Activated T-cell treated with anti-CD3 and anti-CD28 coated beads, Interleukin-2, amount 50 U/mL, for 4 hours (primary cell): ENCODE measurements around the gene PRR12. TPM values are rescaled to one million over a fixed set of nuclear protein-coding genes. Genes with fewer than 3 reads are reported as not detected.

ENCODE experiments used
- ATAC-seq, 2 donors: fragments of 200-7000 bp; cut with Tn5 transposase; one replicate each; pipeline ENCODE4 v1.10.0; 2021
- DNase-seq: peaks from one replicate; pipeline ENCODE4 v3.0.0-alpha.2; 2020
- H3K27me3 Mint-ChIP-seq: one replicate; pipeline ENCODE4 v1.8.0; 2021; ENCODE audit warnings: low read depth, mixed read lengths
- H3K36me3 Mint-ChIP-seq: one replicate; pipeline ENCODE4 v1.8.0; 2022; ENCODE audit warnings: mixed read lengths; ENCODE audit not compliant: insufficient read depth
- H3K4me1 Mint-ChIP-seq: one replicate; pipeline ENCODE4 v1.8.0; 2021; ENCODE audit warnings: low read depth, mixed read lengths
- H3K4me3 Mint-ChIP-seq: one replicate; pipeline ENCODE4 v1.8.0; 2021; ENCODE audit warnings: mild to moderate bottlenecking, moderate library complexity, mixed read lengths
- H3K9me3 Mint-ChIP-seq: one replicate; pipeline ENCODE4 v1.8.0; 2021; ENCODE audit warnings: mixed read lengths
- total RNA-seq, 3 donors: library from RNA; stranded (reverse); gene quantifications; one replicate each; pipeline ENCODE4 v1.2.1, GENCODE V29; 2021

PRR12 gene
- total RNA-seq, 3 donors from 2014 or later = 28.0 to 33.1 (median 28.7) TPM

GRCh38 chr19:49556412-49557398 is 34.3 kb upstream of the PRR12 start:
- Mint-ChIP-seq H3K36me3 (peaks cover 11% of the 10 kb centered on the region), H3K4me3 (peak overlapping the region; percentile 33), H3K4me1 (peaks cover 79% of the 10 kb centered on the region), H3K27me3 (no peaks in the 10 kb centered on the region), H3K9me3 (no peaks in the 10 kb centered on the region)
- peak; percentile 34 for DNase-seq
- ATAC-seq = peak; percentile 9 to 11

- ATAC-seq (no peak), DNase-seq (no peak)
- no peaks in the 10 kb centered on the region for H3K9me3 Mint-ChIP-seq
- peak overlapping the region; percentile 48 for H3K4me3 Mint-ChIP-seq
- H3K4me1 Mint-ChIP-seq = peaks cover 80% of the 10 kb centered on the region
- H3K27me3 Mint-ChIP-seq = no peaks in the 10 kb centered on the region
- H3K36me3 Mint-ChIP-seq = peaks cover 11% of the 10 kb centered on the region
These were observed 33.2 kb upstream of the PRR12 start for GRCh38 chr19:49557641-49558325.

- Mint-ChIP-seq H3K27me3 (no peaks in the 10 kb centered on the region), H3K4me1 (peaks cover 79% of the 10 kb centered on the region), H3K36me3 (peaks cover 11% of the 10 kb centered on the region), H3K4me3 (peak overlapping the region; percentile 80), H3K9me3 (no peaks in the 10 kb centered on the region)
- ATAC-seq (peak; percentile 8 to 24), DNase-seq (no peak)
These were observed 32.4 kb upstream of the PRR12 start for GRCh38 chr19:49558591-49558990.

GRCh38 chr19:49559443-49559842 is 31.5 kb upstream of the PRR12 start:
- H3K9me3 Mint-ChIP-seq = no peaks in the 10 kb centered on the region
- H3K4me3 Mint-ChIP-seq = peak overlapping the region; percentile 80
- H3K4me1 Mint-ChIP-seq = peaks cover 77% of the 10 kb centered on the region
- no peak for DNase-seq
- H3K36me3 Mint-ChIP-seq = peaks cover 11% of the 10 kb centered on the region
- ATAC-seq = no peak
- no peaks in the 10 kb centered on the region for H3K27me3 Mint-ChIP-seq

- ATAC-seq (no peak), DNase-seq (no peak)
- no peaks in the 10 kb centered on the region for H3K27me3 Mint-ChIP-seq
- peaks cover 77% of the 10 kb centered on the region for H3K4me1 Mint-ChIP-seq
- no peaks in the 10 kb centered on the region for H3K9me3 Mint-ChIP-seq
- peak overlapping the region; percentile 80 for H3K4me3 Mint-ChIP-seq
- peaks cover 13% of the 10 kb centered on the region for H3K36me3 Mint-ChIP-seq
These were observed 31.1 kb upstream of the PRR12 start for GRCh38 chr19:49559928-49560327.

- Mint-ChIP-seq H3K4me3 (peak overlapping the region; percentile 80), H3K9me3 (no peaks in the 10 kb centered on the region), H3K4me1 (peaks cover 76% of the 10 kb centered on the region), H3K27me3 (no peaks in the 10 kb centered on the region), H3K36me3 (peaks cover 17% of the 10 kb centered on the region)
- ATAC-seq (peak; percentile 1 to 2), DNase-seq (peak; percentile 40)
These were observed 30.6 kb upstream of the PRR12 start for GRCh38 chr19:49560358-49560900.

- peak; percentile 81 to 85 for ATAC-seq
- Mint-ChIP-seq H3K4me3 (peak overlapping the region; percentile 11), H3K4me1 (peaks cover 78% of the 10 kb centered on the region), H3K36me3 (peaks cover 6% of the 10 kb centered on the region), H3K9me3 (no peaks in the 10 kb centered on the region), H3K27me3 (no peaks in the 10 kb centered on the region)
- peak; percentile 38 for DNase-seq
These were observed 26.4 kb upstream of the PRR12 start for GRCh38 chr19:49564616-49565045.

GRCh38 chr19:49565261-49565660 is 25.7 kb upstream of the PRR12 start:
- peaks cover 6% of the 10 kb centered on the region for H3K36me3 Mint-ChIP-seq
- ATAC-seq = no peak
- H3K27me3 Mint-ChIP-seq = no peaks in the 10 kb centered on the region
- H3K4me3 Mint-ChIP-seq = peak overlapping the region; percentile 11
- no peaks in the 10 kb centered on the region for H3K9me3 Mint-ChIP-seq
- peaks cover 76% of the 10 kb centered on the region for H3K4me1 Mint-ChIP-seq
- no peak for DNase-seq

GRCh38 chr19:49566302-49566701 is 24.7 kb upstream of the PRR12 start:
- H3K36me3 Mint-ChIP-seq = peaks cover 6% of the 10 kb centered on the region
- DNase-seq (no peak), ATAC-seq (no peak)
- no peaks in the 10 kb centered on the region for H3K27me3 Mint-ChIP-seq
- H3K4me3 Mint-ChIP-seq = no peak overlapping the region
- no peaks in the 10 kb centered on the region for H3K9me3 Mint-ChIP-seq
- H3K4me1 Mint-ChIP-seq = peaks cover 74% of the 10 kb centered on the region

GRCh38 chr19:49567861-49568441 is 23.0 kb upstream of the PRR12 start:
- Mint-ChIP-seq H3K9me3 (no peaks in the 10 kb centered on the region), H3K27me3 (no peaks in the 10 kb centered on the region), H3K4me3 (peak overlapping the region; percentile 42), H3K4me1 (peaks cover 65% of the 10 kb centered on the region), H3K36me3 (peaks cover 6% of the 10 kb centered on the region)
- peak; percentile 35 to 52 for ATAC-seq
- peak; percentile 48 for DNase-seq

GRCh38 chr19:49570138-49570856 is 20.7 kb upstream of the PRR12 start:
- Mint-ChIP-seq H3K36me3 (peaks cover 6% of the 10 kb centered on the region), H3K9me3 (no peaks in the 10 kb centered on the region), H3K27me3 (no peaks in the 10 kb centered on the region), H3K4me3 (no peak overlapping the region), H3K4me1 (peaks cover 55% of the 10 kb centered on the region)
- DNase-seq = peak; percentile 58
- ATAC-seq = peak; percentile 38 to 60

- ATAC-seq (no peak), DNase-seq (no peak)
- Mint-ChIP-seq H3K9me3 (no peaks in the 10 kb centered on the region), H3K36me3 (peaks cover 6% of the 10 kb centered on the region), H3K4me1 (peaks cover 47% of the 10 kb centered on the region), H3K4me3 (no peak overlapping the region), H3K27me3 (no peaks in the 10 kb centered on the region)
These were observed 19.8 kb upstream of the PRR12 start for GRCh38 chr19:49570997-49571676.

GRCh38 chr19:49573009-49573408 is 18.0 kb upstream of the PRR12 start:
- Mint-ChIP-seq H3K4me1 (peaks cover 41% of the 10 kb centered on the region), H3K36me3 (peaks cover 6% of the 10 kb centered on the region)

More at GRCh38 chr19:49573009-49573408, 18.0 kb upstream of the PRR12 start:
- H3K27me3 Mint-ChIP-seq = no peaks in the 10 kb centered on the region
- H3K9me3 Mint-ChIP-seq = no peaks in the 10 kb centered on the region
- no peak for DNase-seq
- no peak overlapping the region for H3K4me3 Mint-ChIP-seq
- ATAC-seq = no peak
